ENCODE measurements around the gene FZD8.

DNA sequence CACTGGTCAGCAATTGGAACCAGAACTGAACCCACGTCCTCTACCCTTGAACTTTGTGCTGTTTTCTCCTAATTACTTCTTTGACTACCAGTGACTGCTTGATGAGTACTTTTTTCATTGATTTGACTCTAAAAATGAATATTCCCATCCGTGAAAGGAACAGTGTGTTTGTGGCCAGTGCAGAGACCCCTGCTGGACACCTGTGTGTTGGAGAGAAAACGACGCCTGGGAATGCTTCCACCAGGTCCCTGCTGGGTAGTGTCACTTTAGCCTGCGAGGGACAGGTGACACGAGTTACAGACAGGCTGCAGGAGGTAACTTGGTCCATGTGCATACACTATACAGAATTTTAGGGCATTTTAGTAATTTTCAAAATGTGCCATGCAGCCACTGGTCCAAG lies 43.7 kb downstream of the FZD8 start:
- TF ChIP-seq CTCF (tag by site-specific recombination; IDR thresholded peaks at IDR 0.05) = no peak
- no peak for TF ChIP-seq SETDB1 (IDR thresholded peaks at IDR 0.05; ENCODE audit: insufficient read length, low read length)
- TF ChIP-seq ZNF704 (tag by site-specific recombination; IDR thresholded peaks at IDR 0.05) = no peak
- TF ChIP-seq ZNF274 (IDR thresholded peaks at IDR 0.05; ENCODE audit: low read length) = no peak
- TF ChIP-seq ZNF274 (tag by site-specific recombination; IDR thresholded peaks at IDR 0.05; ENCODE audit: borderline replicate concordance) = no peak
- TF ChIP-seq ZNF660 (tag by site-specific recombination; IDR thresholded peaks at IDR 0.05) = no peak
- no peak for TF ChIP-seq ZNF416 (tag by site-specific recombination; IDR thresholded peaks at IDR 0.05)
- TF ChIP-seq PRDM10 (tag by site-specific recombination; IDR thresholded peaks at IDR 0.05) = no peak
- TF ChIP-seq MYNN (tag by site-specific recombination; IDR thresholded peaks at IDR 0.05; ENCODE audit: borderline replicate concordance) = no peak
- TF ChIP-seq ZNF121 (tag by site-specific recombination; IDR thresholded peaks at IDR 0.05) = no peak
- no peak for TF ChIP-seq ZNF24 (tag by site-specific recombination; IDR thresholded peaks at IDR 0.05)
- TF ChIP-seq ZNF560 (tag by site-specific recombination; IDR thresholded peaks at IDR 0.05; ENCODE audit: borderline replicate concordance) = no peak
- no peak for TF ChIP-seq ZNF747 (tag by site-specific recombination; IDR thresholded peaks at IDR 0.05)
